HG02981 (cell line): Measurements from ENCODE around the gene CMTR1.

Experiments used
- ATAC-seq: cut with Tn5 transposase; IDR thresholded peaks from one replicate; pipeline ENCODE4 v1.9.1; 2021; ENCODE audit warnings: mild to moderate bottlenecking, moderate library complexity; ENCODE audit not compliant: unreplicated experiment

CMTR1 gene

GRCh38 chr6:37474316-37474715 lies 41.3 kb downstream of the CMTR1 start:
- ATAC-seq: no peak

GRCh38 chr6:37477191-37477590 lies 44.2 kb downstream of the CMTR1 start:
- ATAC-seq: no peak

- ATAC-seq: no peak
Measured at GRCh38 chr6:37477656-37478435, 44.8 kb downstream of the CMTR1 start.

- ATAC-seq: no peak
Measured at GRCh38 chr6:37478827-37479226, 45.8 kb downstream of the CMTR1 start.

- no peak for ATAC-seq
Measured at GRCh38 chr6:37479266-37479854, 46.3 kb downstream of the CMTR1 start.

- no peak for ATAC-seq
Measured at GRCh38 chr6:37480118-37480736, 47.2 kb downstream of the CMTR1 start.

- no peak for ATAC-seq
Measured at GRCh38 chr6:37480951-37481534, 48.0 kb downstream of the CMTR1 start.

- ATAC-seq: no peak
Measured at GRCh38 chr6:37481711-37482605, 48.9 kb downstream of the CMTR1 start.

- no peak for ATAC-seq
Measured at GRCh38 chr6:37482606-37483251, 49.7 kb downstream of the CMTR1 start.

GRCh38 chr6:37483252-37483901 lies 50.4 kb downstream of the CMTR1 start:
- ATAC-seq: no peak

GRCh38 chr6:37483917-37484785 lies 51.1 kb downstream of the CMTR1 start:
- no peak for ATAC-seq

- ATAC-seq: no peak
Measured at GRCh38 chr6:37484786-37485170, 51.8 kb downstream of the CMTR1 start.

- no peak for ATAC-seq
Measured at GRCh38 chr6:37485291-37485702, 52.3 kb downstream of the CMTR1 start.

- ATAC-seq: no peak
Measured at GRCh38 chr6:37486121-37486839, 53.3 kb downstream of the CMTR1 start.

- ATAC-seq: no peak
Measured at GRCh38 chr6:37487591-37488380, 54.8 kb downstream of the CMTR1 start.

GRCh38 chr6:37488476-37488875 lies 55.5 kb downstream of the CMTR1 start:
- no peak for ATAC-seq

- ATAC-seq: no peak
Measured at GRCh38 chr6:37489697-37490336, 56.8 kb downstream of the CMTR1 start.
